IPS-18a (cell line): Measurements from ENCODE around the gene IGSF1.

Experiments used
- H3K27ac ChIP-seq: one replicate; pipeline ENCODE4 v1.5.1; 2013; ENCODE audit warnings: low read length
- H3K27me3 ChIP-seq: one replicate; pipeline ENCODE4 v1.6.1; 2013; ENCODE audit warnings: mild to moderate bottlenecking, low read length; ENCODE audit not compliant: control insufficient read depth, insufficient read depth
- H3K36me3 ChIP-seq: one replicate; pipeline ENCODE4 v1.6.1; 2013; ENCODE audit warnings: low read depth, low read length; ENCODE audit not compliant: control insufficient read depth
- H3K4me1 ChIP-seq: one replicate; pipeline ENCODE4 v1.6.1; 2013; ENCODE audit warnings: low read depth, low read length; ENCODE audit not compliant: control insufficient read depth
- H3K4me3 ChIP-seq: one replicate; pipeline ENCODE4 v1.5.1; 2013; ENCODE audit warnings: low read length
- H3K9ac ChIP-seq: one replicate; pipeline ENCODE4 v1.6.1; 2013; ENCODE audit warnings: mild to moderate bottlenecking, low read length, moderate library complexity
- H3K9me3 ChIP-seq: one replicate; pipeline ENCODE4 v1.6.1; 2013; ENCODE audit warnings: low read depth, low read length; ENCODE audit not compliant: control insufficient read depth

Gene IGSF1, protein sequence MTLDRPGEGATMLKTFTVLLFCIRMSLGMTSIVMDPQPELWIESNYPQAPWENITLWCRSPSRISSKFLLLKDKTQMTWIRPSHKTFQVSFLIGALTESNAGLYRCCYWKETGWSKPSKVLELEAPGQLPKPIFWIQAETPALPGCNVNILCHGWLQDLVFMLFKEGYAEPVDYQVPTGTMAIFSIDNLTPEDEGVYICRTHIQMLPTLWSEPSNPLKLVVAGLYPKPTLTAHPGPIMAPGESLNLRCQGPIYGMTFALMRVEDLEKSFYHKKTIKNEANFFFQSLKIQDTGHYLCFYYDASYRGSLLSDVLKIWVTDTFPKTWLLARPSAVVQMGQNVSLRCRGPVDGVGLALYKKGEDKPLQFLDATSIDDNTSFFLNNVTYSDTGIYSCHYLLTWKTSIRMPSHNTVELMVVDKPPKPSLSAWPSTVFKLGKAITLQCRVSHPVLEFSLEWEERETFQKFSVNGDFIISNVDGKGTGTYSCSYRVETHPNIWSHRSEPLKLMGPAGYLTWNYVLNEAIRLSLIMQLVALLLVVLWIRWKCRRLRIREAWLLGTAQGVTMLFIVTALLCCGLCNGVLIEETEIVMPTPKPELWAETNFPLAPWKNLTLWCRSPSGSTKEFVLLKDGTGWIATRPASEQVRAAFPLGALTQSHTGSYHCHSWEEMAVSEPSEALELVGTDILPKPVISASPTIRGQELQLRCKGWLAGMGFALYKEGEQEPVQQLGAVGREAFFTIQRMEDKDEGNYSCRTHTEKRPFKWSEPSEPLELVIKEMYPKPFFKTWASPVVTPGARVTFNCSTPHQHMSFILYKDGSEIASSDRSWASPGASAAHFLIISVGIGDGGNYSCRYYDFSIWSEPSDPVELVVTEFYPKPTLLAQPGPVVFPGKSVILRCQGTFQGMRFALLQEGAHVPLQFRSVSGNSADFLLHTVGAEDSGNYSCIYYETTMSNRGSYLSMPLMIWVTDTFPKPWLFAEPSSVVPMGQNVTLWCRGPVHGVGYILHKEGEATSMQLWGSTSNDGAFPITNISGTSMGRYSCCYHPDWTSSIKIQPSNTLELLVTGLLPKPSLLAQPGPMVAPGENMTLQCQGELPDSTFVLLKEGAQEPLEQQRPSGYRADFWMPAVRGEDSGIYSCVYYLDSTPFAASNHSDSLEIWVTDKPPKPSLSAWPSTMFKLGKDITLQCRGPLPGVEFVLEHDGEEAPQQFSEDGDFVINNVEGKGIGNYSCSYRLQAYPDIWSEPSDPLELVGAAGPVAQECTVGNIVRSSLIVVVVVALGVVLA (N-terminal part only)

DNA sequence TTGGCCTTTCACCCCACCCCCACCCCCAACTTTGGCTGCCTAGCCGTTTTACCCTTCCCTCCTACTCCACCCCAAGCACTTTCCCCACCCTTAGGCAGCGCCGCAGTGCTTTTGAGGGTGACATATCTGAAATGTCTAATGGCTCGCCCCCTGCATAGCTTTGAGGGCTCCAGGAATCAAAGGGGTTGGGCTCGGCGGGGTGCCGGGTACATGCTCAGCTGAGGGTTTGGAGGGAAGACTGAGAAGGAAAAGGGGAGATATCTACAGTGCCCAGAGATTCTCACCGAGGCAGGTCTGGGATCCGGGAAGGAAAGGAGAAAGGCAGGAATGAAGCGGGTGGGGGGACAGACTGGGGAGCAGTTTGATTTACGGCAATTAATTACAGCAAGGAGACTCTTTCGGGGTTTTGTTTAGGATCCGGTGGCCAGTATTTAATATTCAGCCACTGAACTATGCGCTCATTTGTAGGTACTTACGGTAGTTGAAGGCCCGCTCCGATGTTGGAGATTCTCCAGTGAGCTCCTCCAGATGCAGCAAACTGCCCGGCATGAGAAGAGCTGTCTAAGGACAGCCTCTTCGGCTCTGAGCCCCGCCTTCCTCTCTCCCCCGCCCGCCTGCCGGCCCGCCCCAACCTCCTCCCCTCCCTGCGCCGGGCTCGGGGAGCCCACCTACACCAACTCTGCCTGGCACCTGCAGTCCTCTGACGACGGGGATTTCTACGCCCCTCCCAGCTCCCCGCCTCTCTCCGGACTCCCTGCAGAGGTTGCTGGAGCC, at the start of gene IGSF1:
Gene IGSF1, minus strand, starts transcription at position 569 of the 774 bp plus-strand sequence. CDS start 2,632 bp downstream, outside the sequence.
- Histone ChIP-seq H3K27me3 (no peaks in the 10 kb centered on the region), H3K4me3 (peak within 1 kb of the TSS; percentile 62), H3K4me1 (peaks cover 24% of the 10 kb centered on the region), H3K9ac (no peak within 1 kb of the TSS), H3K36me3 (no peaks in the 10 kb centered on the region), H3K9me3 (peaks cover 9% of the 10 kb centered on the region), H3K27ac (no peak within 1 kb of the TSS)

DNA sequence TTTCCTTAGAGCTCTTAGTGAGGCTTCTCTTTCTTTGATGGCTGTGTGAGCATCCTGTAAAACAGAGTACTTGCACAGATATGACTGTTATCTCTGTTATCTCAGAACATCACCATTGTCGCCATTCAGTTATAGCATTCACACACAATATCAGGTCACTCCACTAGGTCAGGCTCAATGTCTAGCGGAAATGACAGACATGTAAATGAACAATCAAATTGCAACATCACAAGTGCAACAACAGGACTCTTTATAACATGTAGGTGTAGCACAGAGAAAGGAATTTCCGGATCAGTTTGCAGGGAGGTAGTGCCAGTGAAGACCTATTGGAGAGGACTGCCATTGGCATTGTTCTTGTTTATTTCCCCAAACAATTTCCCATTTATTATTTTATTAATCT, 43.2 kb upstream of the IGSF1 start:
- H3K27ac ChIP-seq, result no peak overlapping the region
- H3K9ac ChIP-seq, result no peak overlapping the region
- H3K36me3 ChIP-seq, result no peaks in the 10 kb centered on the region
- H3K4me1 ChIP-seq, result no peaks in the 10 kb centered on the region
- H3K4me3 ChIP-seq, result no peak overlapping the region
- no peaks in the 10 kb centered on the region for H3K27me3 ChIP-seq
- H3K9me3 ChIP-seq, result peaks cover 13% of the 10 kb centered on the region

DNA sequence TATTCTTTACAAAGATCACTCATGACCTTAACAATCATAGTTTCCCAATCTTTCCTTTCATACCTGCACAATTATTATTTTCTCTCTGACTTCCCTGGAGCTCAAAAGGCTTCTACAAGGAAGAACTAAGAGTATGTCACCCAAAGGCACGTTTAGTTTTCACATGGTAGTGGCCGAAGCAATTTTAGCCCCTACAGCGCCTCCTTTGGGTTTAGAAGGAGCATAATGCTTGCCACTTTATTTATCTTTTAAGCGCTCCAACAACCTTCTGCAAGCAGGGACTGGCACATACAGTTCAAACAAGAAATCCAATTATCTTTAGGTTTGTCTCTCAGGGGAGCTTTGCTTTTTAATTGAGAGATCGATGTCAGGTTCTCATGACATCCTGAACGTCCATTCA, 42.0 kb upstream of the IGSF1 start:
- Histone ChIP-seq H3K4me1 (no peaks in the 10 kb centered on the region), H3K9me3 (peaks cover 18% of the 10 kb centered on the region), H3K27ac (no peak overlapping the region), H3K9ac (no peak overlapping the region), H3K27me3 (no peaks in the 10 kb centered on the region), H3K36me3 (no peaks in the 10 kb centered on the region), H3K4me3 (no peak overlapping the region)

DNA sequence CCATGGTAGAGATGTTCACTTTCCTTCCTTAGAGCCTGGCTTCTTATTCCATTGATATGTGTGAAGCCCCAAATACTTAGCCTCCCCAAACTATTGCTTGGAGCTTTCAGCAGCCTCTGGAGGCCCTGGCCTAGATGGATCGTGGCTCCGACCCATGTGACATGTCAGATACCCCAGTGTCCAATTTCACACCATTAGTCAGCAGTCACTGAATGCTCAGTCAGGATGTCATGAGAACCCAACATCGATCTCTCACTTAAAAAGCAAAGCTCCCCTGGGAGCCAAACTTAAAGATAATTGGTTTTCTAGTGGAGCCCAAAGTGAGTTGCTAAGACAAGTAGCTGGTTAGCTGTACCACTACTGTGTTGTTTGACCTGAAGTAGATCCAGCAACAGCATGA, 41.6 kb upstream of the IGSF1 start:
- Histone ChIP-seq H3K36me3 (no peaks in the 10 kb centered on the region), H3K9ac (no peak overlapping the region), H3K4me3 (no peak overlapping the region), H3K27ac (no peak overlapping the region), H3K9me3 (peaks cover 18% of the 10 kb centered on the region), H3K27me3 (no peaks in the 10 kb centered on the region), H3K4me1 (no peaks in the 10 kb centered on the region)

DNA sequence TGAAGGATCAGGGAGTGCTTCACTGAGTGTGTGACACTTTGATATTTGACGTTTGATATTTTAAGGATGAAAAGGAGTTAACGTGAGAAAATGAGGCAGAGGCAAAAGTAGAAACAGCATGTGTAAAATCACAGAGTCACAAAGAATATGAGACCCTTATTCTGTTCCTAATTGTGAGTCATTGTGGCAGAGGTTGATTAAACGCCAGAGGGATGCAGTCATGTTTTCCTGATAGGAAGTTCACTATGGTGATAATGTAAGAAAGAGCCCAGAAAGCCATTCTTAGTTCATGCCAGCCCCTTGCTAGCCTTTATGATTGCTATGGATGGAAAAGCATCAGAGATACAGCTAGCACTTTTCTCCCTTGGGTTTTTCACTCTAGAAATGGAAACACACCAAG, 33.5 kb upstream of the IGSF1 start:
- H3K27me3 ChIP-seq, result no peaks in the 10 kb centered on the region
- no peak overlapping the region for H3K4me3 ChIP-seq
- H3K9me3 ChIP-seq, result peaks cover 11% of the 10 kb centered on the region
- no peaks in the 10 kb centered on the region for H3K4me1 ChIP-seq
- H3K27ac ChIP-seq, result no peak overlapping the region
- H3K36me3 ChIP-seq, result no peaks in the 10 kb centered on the region
- H3K9ac ChIP-seq, result no peak overlapping the region

DNA sequence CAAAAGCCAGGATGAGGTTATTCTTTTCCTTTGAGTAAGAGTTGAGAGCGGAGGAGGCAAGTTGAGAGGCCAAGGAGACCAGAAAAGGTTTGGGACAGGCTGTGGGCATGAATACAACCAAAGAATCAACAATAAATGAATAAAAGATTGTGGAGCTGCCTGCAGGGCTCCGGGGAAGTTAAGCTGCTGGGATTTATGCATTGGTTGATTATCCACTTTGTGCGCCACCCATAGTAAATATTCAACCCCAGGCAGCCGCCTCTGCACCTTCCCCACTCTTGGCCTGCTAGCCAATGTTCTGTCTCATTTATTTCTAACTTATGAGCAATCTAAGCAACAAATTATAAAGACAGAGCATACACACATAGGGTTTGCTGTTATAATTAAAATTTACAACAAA, 28.2 kb upstream of the IGSF1 start:
- Histone ChIP-seq H3K27me3 (no peaks in the 10 kb centered on the region), H3K4me3 (no peak overlapping the region), H3K9ac (no peak overlapping the region), H3K9me3 (peaks cover 10% of the 10 kb centered on the region), H3K4me1 (no peaks in the 10 kb centered on the region), H3K27ac (no peak overlapping the region), H3K36me3 (no peaks in the 10 kb centered on the region)

DNA sequence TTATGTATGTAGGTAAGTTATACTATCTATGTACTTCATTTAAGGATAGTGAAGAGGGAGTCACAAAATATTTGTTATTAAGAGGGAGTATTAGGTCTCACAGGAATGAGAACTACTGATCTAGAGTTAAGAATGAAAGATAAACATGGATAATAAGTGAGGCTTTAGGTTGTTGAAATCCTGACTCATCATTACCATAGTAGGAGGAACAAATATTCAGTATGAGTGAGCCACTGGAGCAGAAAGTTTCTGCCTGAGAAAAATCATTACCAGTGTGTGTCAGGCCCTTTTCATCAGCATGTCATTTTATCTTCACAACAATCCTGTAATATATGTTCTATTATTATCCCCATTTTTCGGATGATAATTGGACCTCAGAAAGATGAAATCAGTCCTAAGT, 27.2 kb upstream of the IGSF1 start:
- H3K27ac ChIP-seq, result no peak overlapping the region
- no peaks in the 10 kb centered on the region for H3K36me3 ChIP-seq
- H3K9ac ChIP-seq, result no peak overlapping the region
- no peaks in the 10 kb centered on the region for H3K27me3 ChIP-seq
- H3K4me3 ChIP-seq, result no peak overlapping the region
- no peaks in the 10 kb centered on the region for H3K4me1 ChIP-seq
- peaks cover 10% of the 10 kb centered on the region for H3K9me3 ChIP-seq

DNA sequence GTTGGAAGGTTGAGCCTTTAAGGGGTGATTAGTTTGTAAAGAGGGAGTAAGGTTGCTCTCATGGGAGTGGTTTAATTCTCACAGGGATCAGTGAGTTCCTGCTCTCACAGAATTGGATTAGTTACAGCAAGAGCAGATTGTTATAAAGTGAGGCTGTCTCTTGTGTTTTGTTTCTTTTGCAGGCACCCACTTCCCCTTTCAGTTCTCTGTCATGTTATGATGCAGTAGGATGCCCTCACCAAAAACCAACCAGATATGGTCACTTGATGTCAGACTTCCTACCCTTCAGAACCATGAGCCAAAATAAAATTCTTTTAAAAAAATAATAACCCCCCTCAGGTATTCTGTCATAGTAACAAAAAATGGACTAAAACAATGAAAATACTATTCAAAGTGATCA, 19.9 kb upstream of the IGSF1 start:
- Histone ChIP-seq H3K4me3 (no peak overlapping the region), H3K36me3 (no peaks in the 10 kb centered on the region), H3K9ac (no peak overlapping the region), H3K4me1 (peaks cover 12% of the 10 kb centered on the region), H3K27me3 (no peaks in the 10 kb centered on the region), H3K27ac (no peak overlapping the region), H3K9me3 (peaks cover 12% of the 10 kb centered on the region)

DNA sequence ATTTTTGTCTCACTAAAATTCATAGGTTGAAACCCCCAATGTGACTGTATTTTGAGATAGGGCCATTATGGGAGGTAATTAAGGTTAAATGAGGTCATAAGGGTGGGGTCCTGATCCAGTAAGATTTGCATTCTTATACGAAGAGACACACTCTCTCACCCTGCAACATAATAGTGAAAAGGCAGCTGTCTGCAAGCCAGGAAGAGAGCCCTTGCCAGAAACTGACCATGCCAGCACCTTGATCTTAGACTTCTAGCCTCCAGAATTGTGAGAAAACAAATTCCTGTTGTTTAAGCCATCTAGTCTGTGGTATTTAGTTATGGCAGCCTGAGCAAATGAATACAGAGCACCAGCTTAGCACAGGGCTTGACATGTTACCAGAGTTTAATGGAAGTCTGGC, 17.5 kb upstream of the IGSF1 start:
- Histone ChIP-seq H3K27me3 (no peaks in the 10 kb centered on the region), H3K27ac (no peak overlapping the region), H3K4me1 (peaks cover 21% of the 10 kb centered on the region)

DNA sequence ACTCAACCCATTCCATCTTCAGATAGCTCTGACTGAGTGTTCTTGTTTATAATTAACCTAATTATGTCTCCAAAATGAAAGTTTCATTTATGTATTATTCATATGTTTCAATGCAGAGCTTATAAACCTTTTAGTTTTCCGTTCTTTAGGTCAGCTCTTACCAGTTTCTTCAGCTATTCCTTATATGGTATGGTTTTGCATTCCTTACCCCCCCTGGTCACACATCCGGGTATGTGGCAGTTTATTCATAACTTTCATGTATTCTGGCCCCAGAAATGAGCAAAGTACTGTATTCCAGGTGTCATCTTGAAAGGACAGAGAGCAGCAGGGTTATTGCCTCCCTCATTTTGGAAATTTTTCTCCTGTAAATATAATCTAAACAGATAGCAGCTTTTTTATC, 16.8 kb upstream of the IGSF1 start:
- Histone ChIP-seq H3K36me3 (no peaks in the 10 kb centered on the region), H3K9me3 (peaks cover 8% of the 10 kb centered on the region), H3K27me3 (no peaks in the 10 kb centered on the region), H3K4me3 (no peak overlapping the region), H3K27ac (no peak overlapping the region), H3K4me1 (peaks cover 21% of the 10 kb centered on the region), H3K9ac (no peak overlapping the region)

More for the DNA sequence above, 17.5 kb upstream of the IGSF1 start:
- Histone ChIP-seq H3K4me3 (no peak overlapping the region), H3K36me3 (no peaks in the 10 kb centered on the region), H3K9ac (no peak overlapping the region), H3K9me3 (peaks cover 8% of the 10 kb centered on the region)
